IMR-90 (cell line): Measurements from ENCODE around the gene ORC5. TPM values are rescaled to one million over a fixed set of nuclear protein-coding genes. Genes with fewer than 3 reads are reported as not detected.

Source experiments
- polyA plus RNA-seq, 3 experiments: library from polyadenylated mRNA; depleted of rRNA; stranded (reverse); fragments of >200 nt; gene quantifications; 2 replicates each; pipeline ENCODE4 v1.2.3, GENCODE V29; 2012; ENCODE audit warnings: low replicate concordance in 1 of 3
- total RNA-seq: library from RNA; depleted of rRNA; stranded (reverse); fragments of >200 nt; gene quantifications from 2 replicates; pipeline ENCODE4 v1.2.3, GENCODE V29; 2012; rRNA removed

Gene ORC5
- total and polyA plus RNA-seq, 2 of the 4 experiments (the other 2 are of a cell fraction): 7.9 to 18.8 TPM

Other genes starting within 250 kb of the ORC5 start
- 19.4 and 23.7 TPM in 2 replicates for gene RELN, start 218.4 kb downstream of the ORC5 start, total RNA-seq
- 14.7 and 16.8 TPM in 2 replicates for gene RELN, start 218.4 kb downstream of the ORC5 start, polyA plus RNA-seq (2012; rRNA removed)
- not detected in 2 replicates for gene LHFPL3, start 120.6 kb upstream of the ORC5 start, total RNA-seq
- not detected in 2 replicates for gene LHFPL3, start 120.6 kb upstream of the ORC5 start, polyA plus RNA-seq (2012; rRNA removed)